IPS-NIHi7 (cell line): ENCODE results near the gene DCPS.
"Not testable (repeated sequence)": the region's sequence is repeated elsewhere in the genome, so short reads cannot be mapped to it uniquely, and the experiment has no call there.

Source experiments
- DNase-seq: peaks from one replicate; pipeline ENCODE4 v3.0.0; 2012; ENCODE audit warnings: mixed read lengths; ENCODE audit errors: extremely low spot score

DCPS gene

GRCh38 chr11:126383339-126384335 lies 79.8 kb downstream of the DCPS start:
- DNase-seq, result no peak

- DNase-seq, result no peak
These were observed 80.7 kb downstream of the DCPS start for GRCh38 chr11:126384449-126385070.

DNA sequence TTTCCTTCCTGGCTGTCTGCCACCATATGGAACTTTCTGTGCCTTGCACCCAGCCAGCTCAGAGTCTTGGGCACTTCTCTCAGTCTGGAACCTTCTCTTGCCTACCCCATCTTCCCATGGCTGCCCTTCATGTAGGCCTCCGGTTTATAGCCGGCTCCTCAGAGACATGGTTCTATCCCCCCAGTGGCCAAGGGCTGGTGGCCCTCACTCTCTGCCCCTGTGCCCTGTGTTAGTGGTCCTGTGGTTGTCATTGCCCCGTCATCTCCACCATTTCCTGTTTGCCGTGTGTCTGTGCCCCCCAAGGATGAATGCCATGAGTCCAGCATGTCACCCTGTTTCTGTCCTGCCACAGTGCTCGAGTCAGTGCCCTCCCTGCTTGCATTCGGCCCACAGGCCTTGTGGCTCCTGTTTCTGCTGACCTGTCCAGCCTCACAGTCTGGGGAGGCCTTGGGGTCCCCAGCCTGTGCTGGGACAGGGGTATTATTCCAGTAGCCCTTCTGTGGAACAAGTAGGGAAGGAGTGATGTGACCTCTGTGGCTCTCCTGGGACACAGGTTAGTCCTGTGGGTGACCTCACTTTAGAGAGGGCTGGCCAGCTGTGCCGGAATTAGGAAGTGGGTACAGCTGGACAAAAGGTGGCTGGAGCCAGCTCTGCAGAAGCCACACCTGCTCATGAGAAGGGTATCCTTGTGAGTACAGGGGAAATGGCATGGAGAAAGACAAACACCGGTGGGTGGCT lies 82.3 kb downstream of the DCPS start:
- DNase-seq, result no peak

- DNase-seq, result not testable (repeated sequence)
These were observed 82.8 kb downstream of the DCPS start for GRCh38 chr11:126386729-126387071.

- no peak for DNase-seq
These were observed 84.0 kb downstream of the DCPS start for GRCh38 chr11:126387857-126388256.

DNA sequence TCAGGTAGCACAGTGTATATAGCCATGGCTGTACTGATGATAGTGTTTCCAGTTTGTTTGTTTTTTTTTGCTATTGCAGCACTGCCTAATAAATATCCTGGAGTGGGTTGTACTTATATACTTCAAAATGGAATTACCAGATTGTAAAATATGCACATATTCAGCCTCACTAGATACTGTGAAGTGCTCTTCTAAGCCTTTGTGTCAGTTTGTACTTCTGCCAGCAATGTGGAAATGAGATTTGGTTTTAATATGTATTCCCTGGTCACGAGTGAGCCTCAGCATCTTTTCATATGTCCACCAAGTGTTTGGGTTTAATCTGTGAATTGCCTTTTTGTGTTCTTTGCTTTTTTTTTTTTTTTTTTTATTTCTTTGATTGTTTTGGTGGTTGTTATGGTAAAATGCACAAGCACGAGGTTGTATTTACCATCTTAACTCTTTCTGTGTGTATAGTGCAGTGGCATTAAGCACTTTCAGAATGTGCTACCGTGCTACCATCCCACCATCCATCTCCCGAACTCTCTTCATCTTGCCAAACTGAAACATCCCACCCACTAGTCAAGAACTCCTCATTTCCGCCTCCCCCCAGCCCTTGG lies 86.5 kb downstream of the DCPS start:
- no peak for DNase-seq

- no peak for DNase-seq
These were observed 87.6 kb downstream of the DCPS start for GRCh38 chr11:126391286-126391954.

GRCh38 chr11:126391970-126392632 lies 88.2 kb downstream of the DCPS start:
- peak; percentile 71 for DNase-seq

GRCh38 chr11:126392633-126393013 lies 88.8 kb downstream of the DCPS start:
- DNase-seq, result no peak

DNA sequence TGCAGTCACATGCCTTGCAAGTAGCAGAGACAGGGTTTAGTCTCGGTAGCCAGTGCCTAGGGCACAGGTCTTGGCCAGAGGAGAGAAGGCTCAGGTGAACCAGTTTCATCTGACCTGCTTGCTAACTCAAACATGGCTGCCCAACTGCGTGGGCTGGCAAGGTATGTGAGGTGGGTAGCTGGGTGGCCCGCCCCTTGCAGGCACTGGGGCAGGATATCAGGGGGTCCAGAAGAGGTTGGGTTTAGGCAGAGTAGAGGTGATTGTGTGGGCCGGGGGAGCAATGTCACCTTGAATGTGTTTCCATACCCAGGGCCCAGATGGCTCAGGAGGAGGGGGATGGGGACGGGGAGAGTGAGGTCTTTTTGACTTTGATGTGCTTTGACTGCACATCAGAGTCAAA lies 89.3 kb downstream of the DCPS start:
- no peak for DNase-seq

- no peak for DNase-seq
These were observed 90.2 kb downstream of the DCPS start for GRCh38 chr11:126394036-126394435.

DNA sequence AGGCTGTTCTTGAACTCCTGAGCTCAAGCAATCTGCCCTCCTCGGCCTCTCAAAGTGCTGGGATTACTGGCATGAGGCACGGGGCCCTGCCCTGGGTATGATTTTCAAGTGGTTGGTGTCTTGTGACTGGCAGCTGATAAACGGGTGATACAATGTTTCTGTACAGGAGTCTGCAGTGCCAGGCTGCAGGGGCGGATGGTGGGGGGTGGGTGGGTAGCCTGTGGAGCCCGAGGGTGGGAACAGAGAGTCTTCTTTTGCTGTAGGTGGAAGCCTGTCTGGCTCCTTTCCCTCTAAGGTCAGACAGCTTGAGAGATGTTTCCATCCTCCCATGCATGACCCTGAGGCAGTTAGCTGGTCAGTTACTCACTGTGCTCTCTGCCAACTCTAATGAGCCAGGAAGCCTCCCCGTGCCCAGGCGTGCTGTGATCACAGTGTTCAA lies 90.8 kb downstream of the DCPS start:
- DNase-seq, result not testable (repeated sequence)
